ENCODE results near the gene SHC2.

DNA sequence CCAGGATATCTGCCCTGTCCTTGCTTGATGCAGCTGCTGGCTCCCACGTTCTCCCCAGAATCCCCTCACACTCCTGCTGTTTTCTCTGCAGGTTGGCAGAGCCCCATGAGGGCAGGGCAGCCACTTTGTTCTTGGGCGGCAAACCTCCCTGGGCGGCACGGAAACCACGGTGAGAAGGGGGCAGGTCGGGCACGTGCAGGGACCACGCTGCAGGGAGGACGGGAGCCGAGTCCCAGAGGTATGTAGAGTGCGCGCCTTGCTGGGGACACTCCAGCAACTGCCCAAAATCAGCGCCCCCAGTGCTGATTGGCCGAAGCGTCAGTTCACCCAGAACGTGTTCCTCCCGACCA, 86.0 kb downstream of the SHC2 start:
- no peak for TF ChIP-seq CTCF (IDR thresholded peaks at IDR 0.05)
- no peak for TF ChIP-seq EP300 (IDR thresholded peaks at IDR 0.05; ENCODE audit: borderline replicate concordance in 1 of 2, low read depth in 1 of 2, low read length in 1 of 2)
- no peak for TF ChIP-seq POLR2AphosphoS5 (IDR thresholded peaks at IDR 0.05; ENCODE audit: low read depth, low read length)
- no peak for TF ChIP-seq YY1 (IDR thresholded peaks at IDR 0.05; ENCODE audit: low read depth)
- TF ChIP-seq, protein P1, sequence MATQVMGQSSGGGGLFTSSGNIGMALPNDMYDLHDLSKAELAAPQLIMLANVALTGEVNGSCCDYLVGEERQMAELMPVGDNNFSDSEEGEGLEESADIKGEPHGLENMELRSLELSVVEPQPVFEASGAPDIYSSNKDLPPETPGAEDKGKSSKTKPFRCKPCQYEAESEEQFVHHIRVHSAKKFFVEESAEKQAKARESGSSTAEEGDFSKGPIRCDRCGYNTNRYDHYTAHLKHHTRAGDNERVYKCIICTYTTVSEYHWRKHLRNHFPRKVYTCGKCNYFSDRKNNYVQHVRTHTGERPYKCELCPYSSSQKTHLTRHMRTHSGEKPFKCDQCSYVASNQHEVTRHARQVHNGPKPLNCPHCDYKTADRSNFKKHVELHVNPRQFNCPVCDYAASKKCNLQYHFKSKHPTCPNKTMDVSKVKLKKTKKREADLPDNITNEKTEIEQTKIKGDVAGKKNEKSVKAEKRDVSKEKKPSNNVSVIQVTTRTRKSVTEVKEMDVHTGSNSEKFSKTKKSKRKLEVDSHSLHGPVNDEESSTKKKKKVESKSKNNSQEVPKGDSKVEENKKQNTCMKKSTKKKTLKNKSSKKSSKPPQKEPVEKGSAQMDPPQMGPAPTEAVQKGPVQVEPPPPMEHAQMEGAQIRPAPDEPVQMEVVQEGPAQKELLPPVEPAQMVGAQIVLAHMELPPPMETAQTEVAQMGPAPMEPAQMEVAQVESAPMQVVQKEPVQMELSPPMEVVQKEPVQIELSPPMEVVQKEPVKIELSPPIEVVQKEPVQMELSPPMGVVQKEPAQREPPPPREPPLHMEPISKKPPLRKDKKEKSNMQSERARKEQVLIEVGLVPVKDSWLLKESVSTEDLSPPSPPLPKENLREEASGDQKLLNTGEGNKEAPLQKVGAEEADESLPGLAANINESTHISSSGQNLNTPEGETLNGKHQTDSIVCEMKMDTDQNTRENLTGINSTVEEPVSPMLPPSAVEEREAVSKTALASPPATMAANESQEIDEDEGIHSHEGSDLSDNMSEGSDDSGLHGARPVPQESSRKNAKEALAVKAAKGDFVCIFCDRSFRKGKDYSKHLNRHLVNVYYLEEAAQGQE (IDR thresholded peaks at IDR 0.05; ENCODE audit: low read depth, low read length), result no peak
- TF ChIP-seq TCF12 (IDR thresholded peaks at IDR 0.05), result no peak
- no peak for TF ChIP-seq JUND (IDR thresholded peaks at IDR 0.05)
- no peak for TF ChIP-seq RAD21 (IDR thresholded peaks at IDR 0.05; ENCODE audit: low read length)
